Progenitor cell of endocrine pancreas (in vitro differentiated cells): ENCODE data around the gene ZBED3. TPM values are rescaled to one million over a fixed set of nuclear protein-coding genes. Genes with fewer than 3 reads are reported as not detected.

ENCODE experiments used
- DNase-seq: peaks from one replicate; pipeline ENCODE4 v3.0.0; 2021; ENCODE audit warnings: low spot score; ENCODE audit not compliant: unreplicated experiment
- H3K27ac Mint-ChIP-seq: 2 replicates; pipeline ENCODE4 v1.8.0; 2021; ENCODE audit warnings: mild to moderate bottlenecking, moderate library complexity, mixed read lengths
- H3K27me3 Mint-ChIP-seq: 2 replicates; pipeline ENCODE4 v1.8.0; 2021; ENCODE audit warnings: mixed read lengths
- H3K36me3 Mint-ChIP-seq: 2 replicates; pipeline ENCODE4 v1.8.0; 2022; ENCODE audit warnings: mixed read lengths; ENCODE audit not compliant: insufficient read depth
- H3K4me1 Mint-ChIP-seq: 2 replicates; pipeline ENCODE4 v1.8.0; 2021; ENCODE audit warnings: low read depth, mixed read lengths
- H3K4me3 Mint-ChIP-seq: 2 replicates; pipeline ENCODE4 v1.8.0; 2021; ENCODE audit warnings: low read depth, mild to moderate bottlenecking, moderate library complexity, mixed read lengths
- H3K9me3 Mint-ChIP-seq: 2 replicates; pipeline ENCODE4 v1.8.0; 2021; ENCODE audit warnings: low read depth, mixed read lengths
- CTCF ChIP-seq: fragments of 200-600 bp; sonication (generic); IDR thresholded peaks from one replicate; pipeline ENCODE4 v1.5.0; 2021; ENCODE audit warnings: antibody characterized with exemption, mild to moderate bottlenecking; ENCODE audit not compliant: unreplicated experiment
- total RNA-seq: library from RNA; stranded (reverse); gene quantifications from 2 replicates; pipeline ENCODE4 v1.2.1, GENCODE V29; 2021

The ZBED3 gene
- total RNA-seq, 1 donor from 2014 or later, result 37.1 TPM

- no peak for TF ChIP-seq CTCF
- no peak for DNase-seq
- Mint-ChIP-seq H3K9me3 (peaks cover 13% of the 10 kb centered on the region), H3K36me3 (peaks cover 21% of the 10 kb centered on the region), H3K27me3 (no peaks in the 10 kb centered on the region), H3K4me1 (peaks cover 11% of the 10 kb centered on the region), H3K4me3 (no peak overlapping the region), H3K27ac (no peak overlapping the region)
Measured at GRCh38 chr5:77032635-77033034, 54.5 kb downstream of the ZBED3 start.

DNA sequence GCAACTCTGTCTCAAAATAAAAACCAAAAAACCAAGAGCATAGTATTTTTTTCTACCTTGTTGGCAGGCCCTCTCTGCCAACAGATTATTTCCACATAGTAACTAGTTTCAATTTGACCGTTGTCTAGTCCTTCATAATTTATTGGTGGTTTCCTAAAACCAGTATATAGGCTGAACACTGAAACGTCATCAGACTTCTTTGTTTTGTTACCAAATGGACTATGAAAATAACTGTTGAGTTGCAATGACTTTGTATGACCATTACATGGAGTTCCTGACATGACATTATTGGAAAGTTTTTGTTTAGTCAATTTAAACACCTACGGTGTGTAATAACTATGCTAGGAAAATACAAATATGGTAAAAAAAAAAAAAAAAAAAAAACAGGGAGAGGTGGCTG lies 55.2 kb downstream of the ZBED3 start:
- Mint-ChIP-seq H3K9me3 (peaks cover 13% of the 10 kb centered on the region), H3K4me1 (peaks cover 11% of the 10 kb centered on the region), H3K36me3 (peaks cover 17% of the 10 kb centered on the region), H3K27ac (no peak overlapping the region), H3K27me3 (no peaks in the 10 kb centered on the region), H3K4me3 (peak overlapping the region; percentile 87)
- no peak for TF ChIP-seq CTCF
- no peak for DNase-seq

DNA sequence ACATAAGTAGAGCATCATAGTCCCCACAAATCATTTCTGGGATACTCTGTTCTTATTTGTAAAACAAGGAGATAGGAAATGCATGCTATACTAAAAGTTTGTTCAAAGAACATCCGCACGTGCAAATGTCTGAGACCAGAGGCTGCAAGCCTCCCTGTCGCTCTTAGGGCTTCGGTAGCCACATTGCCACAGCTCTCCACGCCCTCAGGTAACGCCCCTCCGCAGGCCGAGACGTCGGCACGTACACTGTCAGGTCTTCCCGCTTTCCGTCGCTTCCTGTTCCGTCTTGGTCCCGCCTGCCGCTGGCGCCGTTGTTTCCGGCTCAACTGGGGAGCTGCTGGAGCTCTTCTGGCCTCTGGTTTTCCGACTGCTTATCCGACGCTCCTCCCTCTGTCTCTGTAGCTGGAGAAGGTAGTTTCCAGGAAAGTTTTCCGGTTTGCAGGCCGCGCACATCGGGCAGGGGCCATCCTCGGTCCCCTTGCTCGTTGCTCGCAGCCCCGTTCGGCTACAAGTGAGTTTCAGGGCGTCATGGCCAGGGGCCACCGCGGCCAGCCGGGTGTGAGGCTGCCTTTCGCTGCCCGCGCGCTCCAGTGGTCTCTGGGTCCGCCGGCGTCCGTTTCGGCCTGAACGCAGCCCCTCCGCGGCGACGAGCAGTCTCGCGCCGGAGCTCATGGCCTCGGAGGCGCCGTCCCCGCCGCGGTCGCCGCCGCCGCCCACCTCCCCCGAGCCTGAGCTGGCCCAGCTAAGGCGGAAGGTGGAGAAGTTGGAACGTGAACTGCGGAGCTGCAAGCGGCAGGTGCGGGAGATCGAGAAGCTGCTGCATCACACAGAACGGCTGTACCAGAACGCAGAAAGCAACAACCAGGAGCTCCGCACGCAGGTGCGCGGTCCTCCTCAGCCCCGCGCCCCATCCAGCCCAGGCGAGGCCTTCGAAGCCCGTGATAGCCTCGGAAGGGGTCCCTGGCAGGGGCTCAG lies 56.7 kb downstream of the ZBED3 start, which contains the start of gene AGGF1:
Gene AGGF1 (plus strand): TSS at position 308 of the 975 bp plus-strand sequence. CDS start 363 bp downstream, at position 671.
- H3K4me3 Mint-ChIP-seq, result peak within 1 kb of the TSS; percentile 87
- TF ChIP-seq CTCF, result no peak
- H3K27me3 Mint-ChIP-seq, result no peaks in the 10 kb centered on the region
- H3K27ac Mint-ChIP-seq, result peak within 1 kb of the TSS; percentile 96
- peak; percentile 64 for DNase-seq
- peaks cover 13% of the 10 kb centered on the region for H3K9me3 Mint-ChIP-seq
- H3K4me1 Mint-ChIP-seq, result peaks cover 11% of the 10 kb centered on the region
- H3K36me3 Mint-ChIP-seq, result peaks cover 11% of the 10 kb centered on the region

DNA sequence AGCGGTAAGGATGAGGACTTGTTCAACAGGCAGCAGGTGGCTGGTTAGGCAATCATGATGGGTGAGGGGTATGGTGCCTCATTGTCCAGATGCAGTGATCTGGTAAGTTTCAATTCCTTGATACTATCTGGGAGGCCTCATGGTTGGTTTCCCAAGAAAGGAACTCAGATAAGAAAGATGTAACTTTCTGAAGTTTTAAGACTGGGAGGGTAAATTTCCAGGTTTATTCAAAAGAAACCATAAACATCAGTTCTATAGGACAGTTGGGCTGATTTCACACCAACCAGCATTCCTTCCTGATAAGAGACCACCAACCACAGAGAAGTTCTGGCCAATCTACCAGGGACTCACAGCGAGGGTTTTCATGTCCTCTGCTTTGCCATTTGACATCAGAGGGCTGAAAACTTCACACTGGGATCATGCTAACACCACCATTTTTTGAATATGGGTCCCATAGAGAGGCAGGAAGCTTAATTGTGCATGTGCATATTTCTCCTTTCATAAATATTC lies 57.7 kb downstream of the ZBED3 start:
- Mint-ChIP-seq H3K4me3 (peak overlapping the region; percentile 87), H3K36me3 (peaks cover 11% of the 10 kb centered on the region), H3K9me3 (peaks cover 13% of the 10 kb centered on the region), H3K27me3 (no peaks in the 10 kb centered on the region), H3K27ac (no peak overlapping the region), H3K4me1 (peaks cover 11% of the 10 kb centered on the region)
- TF ChIP-seq CTCF, result no peak
- no peak for DNase-seq

DNA sequence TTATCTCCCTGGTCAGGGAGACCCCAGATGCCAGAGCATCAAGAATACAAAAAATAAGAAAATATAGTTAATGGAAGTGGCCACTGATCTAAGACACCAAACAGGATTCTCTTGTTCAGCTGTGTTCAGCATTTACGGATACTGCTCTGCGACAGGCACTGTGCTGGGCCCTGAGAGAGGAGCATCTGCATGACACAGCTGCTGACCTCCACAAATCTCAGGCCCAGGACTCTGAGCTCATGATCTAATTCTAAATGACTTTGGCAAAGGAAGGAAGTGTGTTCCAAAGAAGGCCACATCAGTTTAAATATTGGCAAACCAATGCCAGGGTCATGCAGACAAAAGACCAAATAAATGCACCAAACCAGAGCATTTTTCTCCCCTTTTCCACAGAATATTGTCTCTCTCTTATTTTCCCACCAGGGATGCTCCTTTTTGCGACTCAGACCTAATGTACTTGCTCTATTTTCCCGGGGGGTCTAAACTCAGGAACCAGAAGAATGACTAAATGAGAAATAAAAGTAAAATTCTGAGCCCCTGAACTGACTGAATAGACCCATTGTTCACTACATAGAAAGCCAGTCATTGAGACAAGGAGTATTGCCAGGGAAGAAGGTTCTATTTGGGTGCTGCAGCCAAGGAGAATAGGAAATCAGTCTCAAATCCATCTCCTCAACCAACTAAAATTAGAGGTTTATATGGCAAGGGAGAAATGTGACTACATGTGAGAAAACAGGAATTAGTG lies 58.3 kb downstream of the ZBED3 start:
- H3K4me3 Mint-ChIP-seq, result peak overlapping the region; percentile 43
- H3K36me3 Mint-ChIP-seq, result peaks cover 11% of the 10 kb centered on the region
- no peak for DNase-seq
- H3K9me3 Mint-ChIP-seq, result peaks cover 13% of the 10 kb centered on the region
- H3K27me3 Mint-ChIP-seq, result no peaks in the 10 kb centered on the region
- no peak overlapping the region for H3K27ac Mint-ChIP-seq
- H3K4me1 Mint-ChIP-seq, result peaks cover 11% of the 10 kb centered on the region
- TF ChIP-seq CTCF, result no peak
